Vagina (tissue), 2 donors: ENCODE data around the gene DNAJB13.

Source experiments
- CTCF ChIP-seq, 3 experiments: fragments of 450-650 bp in 2 of 3; fragments of 200-600 bp in 1 of 3; sonication (generic) in 1 of 3; IDR thresholded peaks; one replicate each; pipeline ENCODE4 v1.5.1; 2017 to 2019; ENCODE audit warnings: antibody characterized with exemption in 3 of 3, mild to moderate bottlenecking in 2 of 3, moderate library complexity in 2 of 3
- POLR2A ChIP-seq, 2 donors: fragments of 450-650 bp; IDR thresholded peaks; one replicate each; pipeline ENCODE4 v1.6.1; 2017; ENCODE audit warnings: antibody characterized with exemption in 2 of 2, mild to moderate bottlenecking in 2 of 2, moderate library complexity in 2 of 2

- TF ChIP-seq CTCF (IDR thresholded peaks at IDR 0.05) (no peak), POLR2A (IDR thresholded peaks at IDR 0.05) (no peak)
Observed at GRCh38 chr11:73961321-73961720, 10.5 kb downstream of the DNAJB13 start.
